Spleen (tissue), 11 donors: ENCODE data around the gene ZC3H6. TPM values are rescaled to one million over a fixed set of nuclear protein-coding genes. Genes with fewer than 3 reads are reported as not detected.

Experiments
- DNase-seq: peaks from one replicate; pipeline ENCODE4 v3.0.0-alpha.2; 2020
- H3K27ac ChIP-seq, 8 donors: fragments of 200-600 bp; sonication (generic) in 7 of 8; 1 replicate in 4 of 8; 2 replicates in 4 of 8; pipeline versions ENCODE4 v1.5.0 to v1.8.0; 2016 to 2021; ENCODE audit warnings: inconsistent platforms in 4 of 8, mild to moderate bottlenecking in 4 of 8, moderate library complexity in 1 of 8
- H3K27me3 ChIP-seq, 7 donors: fragments of 200-600 bp; sonication (generic) in 6 of 7; replicated peaks in 1 of 7; 1 replicate in 4 of 7; 2 replicates in 3 of 7; pipeline versions ENCODE4 v1.5.0 to v1.8.0; 2016 to 2021; ENCODE audit warnings: inconsistent platforms in 3 of 7, mild to moderate bottlenecking in 1 of 7
- H3K36me3 ChIP-seq, 6 donors: fragments of 200-600 bp; sonication (generic) in 5 of 6; 1 replicate in 4 of 6; 2 replicates in 2 of 6; pipeline versions ENCODE4 v1.5.0 to v1.8.0; 2016 to 2021; ENCODE audit warnings: inconsistent platforms in 2 of 6
- H3K4me1 ChIP-seq, 6 donors: fragments of 200-600 bp; sonication (generic) in 5 of 6; 1 replicate in 3 of 6; 2 replicates in 3 of 6; pipeline versions ENCODE4 v1.5.0 to v1.8.0; 2016 to 2021; ENCODE audit warnings: inconsistent platforms in 3 of 6
- H3K4me3 ChIP-seq, 8 donors: fragments of 200-600 bp; sonication (generic) in 7 of 8; 1 replicate in 4 of 8; 2 replicates in 4 of 8; pipeline versions ENCODE4 v1.5.0 to v1.8.0; 2016 to 2021; ENCODE audit warnings: inconsistent platforms in 4 of 8, mild to moderate bottlenecking in 4 of 8, moderate library complexity in 2 of 8
- H3K9me3 ChIP-seq, 8 donors: fragments of 200-600 bp; sonication (generic) in 7 of 8; 1 replicate in 4 of 8; 2 replicates in 4 of 8; pipeline versions ENCODE4 v1.5.0 to v1.8.0; 2016 to 2021; ENCODE audit warnings: inconsistent platforms in 4 of 8
- POLR2A ChIP-seq, 3 donors: fragments of 450-650 bp; IDR thresholded peaks; one replicate each; pipeline ENCODE4 v1.5.1; 2017; ENCODE audit warnings: antibody characterized with exemption in 3 of 3, mild to moderate bottlenecking in 1 of 3
- POLR2AphosphoS5 ChIP-seq, 3 donors: sonication (generic); formaldehyde crosslinking; IDR thresholded peaks; one replicate each; pipeline ENCODE4 v1.5.1; 2017; ENCODE audit warnings: antibody characterized with exemption in 3 of 3
- WGBS, 5 donors: extraction: QIAGEN DNeasy Blood & Tissue Kit in 3 of 5; methylation state at CpG; one replicate each; pipeline versions ENCODE4 v1.1.5 to v1.1.7; 2013 to 2018; 5-methylcytosine and 5-hydroxymethylcytosine counted together
- intact Hi-C: fragments of 100-400 bp; cut with DNase I; formaldehyde crosslinking; loops from one replicate; pipeline ENCODE4 v1.15.0; 2023; ENCODE audit warnings: low total_unique reads
- polyA plus RNA-seq, 3 donors: library from polyadenylated mRNA; stranded (reverse); fragments of 200-250 nt; gene quantifications; one replicate each; pipeline ENCODE4 v1.2.1, GENCODE V29; 2013
- total RNA-seq, 7 donors: library from RNA; depleted of rRNA in 3 of 7; stranded (reverse); fragments of >200 nt in 3 of 7; fragmentation: NEBNext Ultra II Directional in 4 of 7; extraction: Animal tissue kit (Norgen Biotek cat#: 25700) in 4 of 7; gene quantifications; one replicate each; pipeline versions ENCODE4 v1.1.0 to v1.2.1, GENCODE V29; 2016 to 2021
- TF ChIP-seq, protein P1 (sequence below), 11 experiments: fragments of 200-600 bp in 7 of 11; fragments of 450-650 bp in 4 of 11; sonication (generic) in 4 of 11; IDR thresholded peaks in 8 of 11; conservative IDR thresholded peaks in 3 of 11; 1 replicate in 7 of 11; 2 replicates in 4 of 11; pipeline versions ENCODE4 v1.4.0 to v1.8.0; 2016 to 2021; ENCODE audit warnings: antibody characterized with exemption in 11 of 11, inconsistent platforms in 4 of 11, mild to moderate bottlenecking in 1 of 11
- donor health status: healthy with polysubstance abuse.
- donor health status: DM: no; HTN: no; CAD: no; lungs with moderate emphysema.
- donor health status: DM: no; HTN: no; CAD: no.
- donor health status: Bipolar disorder and iron deficiency.
- donor health status: healthy.
- donor health status: DM: no; HTN: no; CAD: no.
- donor health status: DM: yes; HTN: yes; CAD: no.

Gene ZC3H6
- total and polyA plus RNA-seq, 10 donors, result 1.9 to 28.9 (median 14.7) TPM

DNA sequence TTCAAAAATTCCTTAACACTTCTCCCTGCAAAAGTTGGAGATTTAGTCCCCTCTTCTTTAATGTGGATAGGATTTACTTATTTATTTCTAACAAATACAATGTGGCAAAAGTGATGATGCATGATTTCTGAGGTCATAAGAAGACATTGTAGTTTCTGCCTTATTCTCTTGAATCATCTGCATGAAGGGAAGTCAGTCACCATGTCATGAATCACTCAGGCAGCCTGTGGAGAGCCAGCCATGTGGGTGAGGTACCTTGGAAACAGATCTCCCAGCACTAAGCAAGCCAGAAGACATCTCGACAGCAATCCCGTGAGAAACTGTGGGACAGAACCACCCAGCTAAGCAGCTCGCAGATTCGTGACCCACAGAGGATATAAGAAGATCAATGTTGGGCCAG lies 17.8 kb upstream of the ZC3H6 start:
- WGBS, 5 donors, result 73 to 98% (median 83%) methylated on average over 3 to 4 of the region's 4 CpGs
- no peaks in the 10 kb centered on the region for H3K36me3 ChIP-seq
- H3K4me1 ChIP-seq, result peaks cover 0 to 55% (median 36%) of the 10 kb centered on the region in 6 donors
- H3K27ac ChIP-seq, result no peak overlapping the region
- no peak overlapping the region for H3K4me3 ChIP-seq
- H3K27me3 ChIP-seq, result no peaks in the 10 kb centered on the region
- no peak for TF ChIP-seq POLR2A (IDR thresholded peaks at IDR 0.05)
- TF ChIP-seq, protein P1, sequence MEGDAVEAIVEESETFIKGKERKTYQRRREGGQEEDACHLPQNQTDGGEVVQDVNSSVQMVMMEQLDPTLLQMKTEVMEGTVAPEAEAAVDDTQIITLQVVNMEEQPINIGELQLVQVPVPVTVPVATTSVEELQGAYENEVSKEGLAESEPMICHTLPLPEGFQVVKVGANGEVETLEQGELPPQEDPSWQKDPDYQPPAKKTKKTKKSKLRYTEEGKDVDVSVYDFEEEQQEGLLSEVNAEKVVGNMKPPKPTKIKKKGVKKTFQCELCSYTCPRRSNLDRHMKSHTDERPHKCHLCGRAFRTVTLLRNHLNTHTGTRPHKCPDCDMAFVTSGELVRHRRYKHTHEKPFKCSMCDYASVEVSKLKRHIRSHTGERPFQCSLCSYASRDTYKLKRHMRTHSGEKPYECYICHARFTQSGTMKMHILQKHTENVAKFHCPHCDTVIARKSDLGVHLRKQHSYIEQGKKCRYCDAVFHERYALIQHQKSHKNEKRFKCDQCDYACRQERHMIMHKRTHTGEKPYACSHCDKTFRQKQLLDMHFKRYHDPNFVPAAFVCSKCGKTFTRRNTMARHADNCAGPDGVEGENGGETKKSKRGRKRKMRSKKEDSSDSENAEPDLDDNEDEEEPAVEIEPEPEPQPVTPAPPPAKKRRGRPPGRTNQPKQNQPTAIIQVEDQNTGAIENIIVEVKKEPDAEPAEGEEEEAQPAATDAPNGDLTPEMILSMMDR (IDR thresholded peaks at IDR 0.05 in 8 of 11, conservative IDR thresholded peaks at IDR 0.05 in 3 of 11), result no peak
- TF ChIP-seq POLR2AphosphoS5 (IDR thresholded peaks at IDR 0.05), result no peak
- intact Hi-C loops, result no loop called here
- peaks cover 0 to 4% (median 2%) of the 10 kb centered on the region in 8 donors for H3K9me3 ChIP-seq
- DNase-seq, result no peak

DNA sequence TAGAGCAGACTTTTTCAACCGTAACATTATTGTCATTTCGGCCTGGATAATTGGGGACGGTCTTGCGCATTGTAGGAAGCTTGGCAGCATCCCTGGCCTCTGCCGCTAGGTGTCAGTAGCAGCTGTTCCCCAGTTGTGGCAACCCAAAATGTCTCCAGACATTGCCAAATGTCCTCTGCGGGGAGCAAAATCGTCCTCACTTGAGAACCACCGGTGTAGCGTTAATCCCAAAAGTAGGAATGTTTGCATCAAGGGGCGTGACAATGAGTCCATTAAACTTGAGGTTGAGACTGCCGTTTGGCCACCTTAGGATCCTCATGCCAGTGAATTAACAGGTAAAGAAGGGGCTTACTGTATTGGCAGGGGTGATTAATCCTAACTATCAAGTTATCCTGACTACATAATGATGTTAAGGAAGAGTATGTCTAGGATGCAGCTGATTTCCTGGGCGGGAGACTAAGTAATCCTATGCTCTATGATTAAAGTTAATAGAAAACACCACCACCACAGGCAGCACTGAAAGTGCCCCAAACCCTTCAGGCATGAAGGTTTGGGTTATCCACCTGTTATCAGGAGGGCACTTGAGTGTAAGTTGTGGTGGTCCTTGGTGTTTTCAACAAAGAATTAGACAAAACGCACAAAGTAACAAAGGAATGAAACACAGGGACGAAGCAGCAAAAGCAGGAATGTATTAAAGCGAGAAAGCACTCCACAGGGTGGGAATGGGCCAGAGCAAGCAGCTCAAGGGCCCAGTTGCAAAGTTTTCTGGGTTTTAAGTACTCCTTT lies 15.7 kb upstream of the ZC3H6 start:
- H3K4me3 ChIP-seq, result peak overlapping the region in 1 of 8 donors; percentile 40
- intact Hi-C loops, result no loop called here
- TF ChIP-seq POLR2A (IDR thresholded peaks at IDR 0.05), result no peak
- TF ChIP-seq POLR2AphosphoS5 (IDR thresholded peaks at IDR 0.05), result peak in 2 of 3 donors; percentile 14 to 67
- TF ChIP-seq, protein P1 (IDR thresholded peaks at IDR 0.05 in 8 of 11, conservative IDR thresholded peaks at IDR 0.05 in 3 of 11), result peak; percentile 84 to 95 (median 94)
- peaks cover 0 to 35% (median 21%) of the 10 kb centered on the region in 6 donors for H3K4me1 ChIP-seq
- 22 to 25% (median 23%) methylated on average over 14 to 15 of the region's 15 CpGs for WGBS, 5 donors
- no peaks in the 10 kb centered on the region for H3K27me3 ChIP-seq
- H3K36me3 ChIP-seq, result no peaks in the 10 kb centered on the region
- peak; percentile 92 for DNase-seq
- H3K27ac ChIP-seq, result peak overlapping the region in 2 of 8 donors; percentile 10 to 32
- peaks cover 0 to 12% (median 8%) of the 10 kb centered on the region in 8 donors for H3K9me3 ChIP-seq

DNA sequence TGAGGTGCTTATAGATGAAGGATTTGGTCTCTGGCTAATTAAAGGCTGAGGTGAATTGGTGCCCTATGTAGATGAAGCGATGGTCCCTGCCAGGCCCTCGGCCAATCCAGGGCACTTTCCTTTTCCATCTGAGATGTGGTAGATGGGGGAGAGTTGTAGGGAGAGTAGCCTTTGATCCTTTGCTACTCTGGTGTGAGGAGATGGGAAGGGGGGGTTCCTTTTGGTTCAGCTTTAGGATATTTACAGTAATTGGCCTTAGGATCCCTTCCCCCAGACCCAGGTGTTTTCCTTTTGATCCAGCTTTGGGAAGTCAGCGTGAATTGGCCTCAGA lies 15.1 kb upstream of the ZC3H6 start:
- intact Hi-C loops, result no loop called here
- peaks cover 0 to 12% (median 8%) of the 10 kb centered on the region in 8 donors for H3K9me3 ChIP-seq
- H3K36me3 ChIP-seq, result no peaks in the 10 kb centered on the region
- no peaks in the 10 kb centered on the region for H3K27me3 ChIP-seq
- no peak for TF ChIP-seq POLR2AphosphoS5 (IDR thresholded peaks at IDR 0.05)
- H3K4me1 ChIP-seq, result peaks cover 0 to 31% (median 19%) of the 10 kb centered on the region in 6 donors
- H3K27ac ChIP-seq, result no peak overlapping the region
- no peak overlapping the region for H3K4me3 ChIP-seq
- DNase-seq, result no peak
- WGBS, 5 donors, result 93 to 99% (median 96%) methylated on average over 3 of the region's 3 CpGs

DNA sequence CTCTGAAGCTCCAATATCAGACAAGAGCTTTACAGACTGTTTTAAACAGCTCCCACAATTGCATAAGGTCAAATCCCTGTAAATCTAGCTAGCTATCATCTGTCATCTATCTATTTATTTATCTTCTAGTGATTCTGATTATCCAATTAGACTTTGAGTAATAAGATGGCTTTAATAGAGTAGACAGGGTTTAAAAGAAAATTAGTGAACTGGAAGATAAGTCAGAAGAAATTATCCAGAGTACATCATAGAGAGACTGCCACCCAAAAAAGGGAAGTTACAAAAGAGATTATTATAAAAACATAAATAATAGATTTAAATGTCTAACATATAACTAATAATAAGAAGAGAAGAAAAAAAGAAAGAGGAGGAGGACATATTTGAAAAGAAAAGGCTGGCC lies 12.5 kb upstream of the ZC3H6 start:
- peaks cover 0 to 12% (median 8%) of the 10 kb centered on the region in 8 donors for H3K9me3 ChIP-seq
- H3K27me3 ChIP-seq, result no peaks in the 10 kb centered on the region
- no peak overlapping the region for H3K27ac ChIP-seq
- intact Hi-C loops, result no loop called here
- no peak for TF ChIP-seq POLR2AphosphoS5 (IDR thresholded peaks at IDR 0.05)
- no peak for TF ChIP-seq POLR2A (IDR thresholded peaks at IDR 0.05)
- TF ChIP-seq, protein P1 (IDR thresholded peaks at IDR 0.05 in 8 of 11, conservative IDR thresholded peaks at IDR 0.05 in 3 of 11), result no peak
- no peak for DNase-seq
- peaks cover 0 to 18% (median 10%) of the 10 kb centered on the region in 6 donors for H3K4me1 ChIP-seq
- H3K4me3 ChIP-seq, result no peak overlapping the region
- no peaks in the 10 kb centered on the region for H3K36me3 ChIP-seq
